Left hindlimb (tissue), 1 donor: ENCODE measurements around the gene SPRED3.

Experiments
- DNase-seq: peaks from one replicate; pipeline ENCODE4 v3.0.0-alpha.2; 2018

Gene SPRED3

GRCh38 chr19:38374332-38375097 lies 14.0 kb upstream of the SPRED3 start, which contains the start of gene PSMD8:
PSMD8 (plus strand) TSS chr19:38374571; CDS start chr19:38374602, 31 bp downstream.
- DNase-seq, result peak; percentile 99

GRCh38 chr19:38375098-38375493 lies 13.4 kb upstream of the SPRED3 start:
- DNase-seq, result no peak

GRCh38 chr19:38375748-38376147 lies 12.7 kb upstream of the SPRED3 start:
- no peak for DNase-seq

- DNase-seq, result no peak
Measured at GRCh38 chr19:38376576-38376975, 11.9 kb upstream of the SPRED3 start.

GRCh38 chr19:38377052-38377451 lies 11.4 kb upstream of the SPRED3 start:
- DNase-seq, result no peak

GRCh38 chr19:38378866-38379265 lies 9.6 kb upstream of the SPRED3 start:
- no peak for DNase-seq

GRCh38 chr19:38381138-38381537 lies 7.4 kb upstream of the SPRED3 start:
- no peak for DNase-seq

- DNase-seq, result no peak
Measured at GRCh38 chr19:38383184-38383583, 5.3 kb upstream of the SPRED3 start.

- DNase-seq, result no peak
Measured at GRCh38 chr19:38383743-38384142, 4.8 kb upstream of the SPRED3 start.

- no peak for DNase-seq
Measured at GRCh38 chr19:38384209-38385027, 4.1 kb upstream of the SPRED3 start.

- no peak for DNase-seq
Measured at GRCh38 chr19:38385057-38385803, 3.3 kb upstream of the SPRED3 start.

- DNase-seq, result no peak
Measured at GRCh38 chr19:38385804-38386257, 2.7 kb upstream of the SPRED3 start.

- no peak for DNase-seq
Measured at GRCh38 chr19:38386300-38386970, 2.1 kb upstream of the SPRED3 start.

GRCh38 chr19:38386971-38387549 lies 1.4 kb upstream of the SPRED3 start:
- no peak for DNase-seq

- peak; percentile 75 for DNase-seq
Measured at GRCh38 chr19:38387550-38388348, 748 bp upstream of the SPRED3 start, which contains the start of gene GGN. GGN (minus strand) TSS chr19:38388034; CDS start chr19:38387261, 773 bp downstream.

GRCh38 chr19:38389101-38389925 lies 816 bp downstream of the SPRED3 start:
- DNase-seq, result no peak

GRCh38 chr19:38389957-38390924 lies 1.7 kb downstream of the SPRED3 start:
- DNase-seq, result no peak

- no peak for DNase-seq
Measured at GRCh38 chr19:38391911-38392464, 3.5 kb downstream of the SPRED3 start.
